GM12878 (cell line): ENCODE measurements around the gene DDX20.

Experiments used
- BHLHE40 ChIP-seq, 2 experiments: fragments of 450-650 bp in 1 of 2; IDR thresholded peaks; 2 replicates each; pipeline ENCODE4 v1.6.1; 2011 to 2017; ENCODE audit warnings: low read depth in 2 of 2, borderline replicate concordance in 1 of 2, improper control_type of control experiment in 1 of 2, low read length in 1 of 2, mild to moderate bottlenecking in 1 of 2
- CEBPB ChIP-seq, 2 experiments: fragments of 150-350 bp in 1 of 2; IDR thresholded peaks; 2 replicates each; pipeline ENCODE4 v1.6.1; 2012 to 2014; ENCODE audit warnings: low read depth in 2 of 2, low read length in 2 of 2, borderline replicate concordance in 1 of 2, inconsistent platforms in 1 of 2
- CREB1 ChIP-seq: IDR thresholded peaks from 2 replicates; pipeline ENCODE4 v1.6.1; 2012; ENCODE audit warnings: low read depth, mild to moderate bottlenecking, inconsistent platforms
- EP300 ChIP-seq, 2 experiments: fragments of 150-350 bp in 1 of 2; IDR thresholded peaks; 2 replicates each; pipeline ENCODE4 v1.6.1; 2011 to 2012; ENCODE audit warnings: low read depth in 2 of 2, low read length in 2 of 2, borderline replicate concordance in 1 of 2, improper control_type of control experiment in 1 of 2, inconsistent platforms in 1 of 2; ENCODE audit not compliant: control insufficient read depth in 1 of 2
- EZH2 ChIP-seq: IDR thresholded peaks from 2 replicates; pipeline ENCODE4 v1.6.1; 2012; ENCODE audit warnings: low read depth, mild to moderate bottlenecking, control low read depth, inconsistent platforms, low read length, borderline replicate concordance; ENCODE audit not compliant: control insufficient read depth
- PAX8 ChIP-seq: fragments of 450-650 bp; IDR thresholded peaks from 2 replicates; pipeline ENCODE4 v1.6.1; 2017; ENCODE audit warnings: mild to moderate bottlenecking, moderate library complexity
- PBX3 ChIP-seq: IDR thresholded peaks from 2 replicates; pipeline ENCODE4 v1.6.1; 2011; ENCODE audit warnings: mild to moderate bottlenecking, low read depth, low read length, moderate library complexity; ENCODE audit not compliant: insufficient replicate concordance
- SREBF1 ChIP-seq: IDR thresholded peaks from 2 replicates; pipeline ENCODE4 v1.6.1; 2012; ENCODE audit warnings: mild to moderate bottlenecking, low read length
- TF ChIP-seq, protein P1 (sequence below), 3 experiments: IDR thresholded peaks in 2 of 3; conservative IDR thresholded peaks in 1 of 3; 2 replicates each; pipeline ENCODE4 v1.5.1; 2011; ENCODE audit warnings: low read depth in 3 of 3, low read length in 3 of 3, mild to moderate bottlenecking in 3 of 3, control low read depth in 2 of 3, moderate library complexity in 2 of 3, inconsistent platforms in 1 of 3, mixed read lengths in 1 of 3; ENCODE audit not compliant: control insufficient read depth in 2 of 3, insufficient read depth in 1 of 3; ENCODE audit errors: extremely low read depth in 1 of 3

DNA sequence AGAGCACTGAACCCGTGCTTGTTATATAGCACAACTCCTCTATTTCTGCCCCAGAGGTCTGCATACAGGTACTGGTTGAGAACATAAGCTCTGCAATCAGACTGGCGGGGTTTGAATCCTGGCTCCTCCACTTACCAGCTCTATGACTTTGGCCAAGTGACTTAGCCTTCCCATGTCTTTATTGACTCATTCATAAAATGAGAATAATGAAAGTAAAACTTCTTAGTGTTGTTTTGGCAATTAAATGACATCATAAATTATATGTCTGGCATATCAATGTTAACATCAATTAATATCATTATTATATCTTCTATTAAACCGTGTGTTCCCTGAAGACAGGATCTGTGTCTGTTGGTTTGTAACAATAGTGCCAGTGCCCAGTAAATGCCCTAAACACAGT, 20.8 kb upstream of the DDX20 start:
- TF ChIP-seq SREBF1 (no peak), EP300 (IDR thresholded peaks at IDR 0.05; ENCODE audit: borderline replicate concordance in 1 of 2, control insufficient read depth in 1 of 2, low read depth in 2 of 2, low read length in 2 of 2) (no peak), CEBPB (IDR thresholded peaks at IDR 0.05; ENCODE audit: borderline replicate concordance in 1 of 2, low read depth in 2 of 2, low read length in 2 of 2) (no peak), PBX3 (no peak), EZH2 (no peak), PAX8 (no peak), CREB1 (no peak), BHLHE40 (IDR thresholded peaks at IDR 0.05; ENCODE audit: borderline replicate concordance in 1 of 2, low read depth in 2 of 2, low read length in 1 of 2) (no peak)
- TF ChIP-seq, protein P1, sequence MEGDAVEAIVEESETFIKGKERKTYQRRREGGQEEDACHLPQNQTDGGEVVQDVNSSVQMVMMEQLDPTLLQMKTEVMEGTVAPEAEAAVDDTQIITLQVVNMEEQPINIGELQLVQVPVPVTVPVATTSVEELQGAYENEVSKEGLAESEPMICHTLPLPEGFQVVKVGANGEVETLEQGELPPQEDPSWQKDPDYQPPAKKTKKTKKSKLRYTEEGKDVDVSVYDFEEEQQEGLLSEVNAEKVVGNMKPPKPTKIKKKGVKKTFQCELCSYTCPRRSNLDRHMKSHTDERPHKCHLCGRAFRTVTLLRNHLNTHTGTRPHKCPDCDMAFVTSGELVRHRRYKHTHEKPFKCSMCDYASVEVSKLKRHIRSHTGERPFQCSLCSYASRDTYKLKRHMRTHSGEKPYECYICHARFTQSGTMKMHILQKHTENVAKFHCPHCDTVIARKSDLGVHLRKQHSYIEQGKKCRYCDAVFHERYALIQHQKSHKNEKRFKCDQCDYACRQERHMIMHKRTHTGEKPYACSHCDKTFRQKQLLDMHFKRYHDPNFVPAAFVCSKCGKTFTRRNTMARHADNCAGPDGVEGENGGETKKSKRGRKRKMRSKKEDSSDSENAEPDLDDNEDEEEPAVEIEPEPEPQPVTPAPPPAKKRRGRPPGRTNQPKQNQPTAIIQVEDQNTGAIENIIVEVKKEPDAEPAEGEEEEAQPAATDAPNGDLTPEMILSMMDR (IDR thresholded peaks at IDR 0.05 in 2 of 3, conservative IDR thresholded peaks at IDR 0.05 in 1 of 3; ENCODE audit: control insufficient read depth in 2 of 3, extremely low read depth in 1 of 3, insufficient read depth in 1 of 3, low read depth in 3 of 3, low read length in 3 of 3) = no peak
